Activated CD8-positive, alpha-beta T cell treated with anti-CD3 and anti-CD28 coated beads for 36 hours (primary cell): ENCODE results near the gene PRICKLE4. TPM values are rescaled to one million over a fixed set of nuclear protein-coding genes. Genes with fewer than 3 reads are reported as not detected.
"Not testable (repeated sequence)": the region's sequence is repeated elsewhere in the genome, so short reads cannot be mapped to it uniquely, and the experiment has no call there.

Experiments
- ATAC-seq: fragments of 200-7000 bp; cut with Tn5 transposase; one replicate; pipeline ENCODE4 v1.10.0; 2021; ENCODE audit warnings: mild to moderate bottlenecking, moderate library complexity
- CTCF ChIA-PET: fragments of 350-600 bp; sonication (Branson Sonifier 250); formaldehyde crosslinking; loops from one replicate; lab custom pipeline; 2021; ENCODE audit warnings: antibody characterized with exemption; lab: Charles Lee
- POLR2A ChIA-PET: fragments of 350-600 bp; sonication (Branson Sonifier 250); formaldehyde crosslinking; loops from one replicate; lab custom pipeline; 2021; ENCODE audit warnings: antibody characterized with exemption; lab: Charles Lee
- DNase-seq: peaks from one replicate; pipeline ENCODE4 v3.0.0-alpha.2; 2020
- H3K27ac Mint-ChIP-seq: one replicate; pipeline ENCODE4 v1.8.0; 2021; ENCODE audit warnings: mild to moderate bottlenecking, mixed read lengths
- H3K27me3 Mint-ChIP-seq: one replicate; pipeline ENCODE4 v1.8.0; 2021; ENCODE audit warnings: mixed read lengths
- H3K36me3 Mint-ChIP-seq: one replicate; pipeline ENCODE4 v1.8.0; 2021; ENCODE audit warnings: low read depth, mixed read lengths
- H3K4me1 Mint-ChIP-seq: one replicate; pipeline ENCODE4 v1.8.0; 2021; ENCODE audit warnings: low read depth, mixed read lengths
- H3K4me3 Mint-ChIP-seq: one replicate; pipeline ENCODE4 v1.8.0; 2021; ENCODE audit warnings: mild to moderate bottlenecking, moderate library complexity, mixed read lengths
- H3K9me3 Mint-ChIP-seq: one replicate; pipeline ENCODE4 v1.8.0; 2021; ENCODE audit warnings: mixed read lengths
- CTCF ChIP-seq: fragments of 200-600 bp; IDR thresholded peaks from one replicate; pipeline ENCODE4 v1.8.0; 2022; ENCODE audit warnings: antibody characterized with exemption, mild to moderate bottlenecking
- intact Hi-C: fragments of 100-400 bp; cut with micrococcal nuclease; formaldehyde crosslinking; loops from one replicate; pipeline ENCODE4 v1.10.0; 2022
- total RNA-seq, 2 experiments: library from RNA; stranded (reverse); gene quantifications; one replicate each; pipeline ENCODE4 v1.2.3, GENCODE V29; 2021

Gene PRICKLE4
- total RNA-seq, 2 experiments from 2014 or later, result not detected

GRCh38 chr6:41805830-41806774 lies 25.5 kb downstream of the PRICKLE4 start:
- DNase-seq (no peak), ATAC-seq (no peak)
- CTCF ChIA-PET, result interaction anchor here (1.1 kb wide), 1 partner anchor 30 kb away, joined by 5 read pairs; no protein-coding TSS in a partner anchor
- Mint-ChIP-seq H3K9me3 (no peaks in the 10 kb centered on the region), H3K27ac (no peak overlapping the region), H3K27me3 (no peaks in the 10 kb centered on the region), H3K4me3 (no peak overlapping the region), H3K4me1 (no peaks in the 10 kb centered on the region), H3K36me3 (peaks cover 2% of the 10 kb centered on the region)
- intact Hi-C loops, result no loop called here
- no peak for TF ChIP-seq CTCF
- POLR2A ChIA-PET, result interaction anchor here (1.2 to 1.3 kb wide), 2 partner anchors 242 to 244 kb away, joined by 3 read pairs; partner anchors contain the start of gene TAF8

- POLR2A ChIA-PET, result no interaction called here
- H3K9me3 Mint-ChIP-seq, result no peaks in the 10 kb centered on the region
- intact Hi-C loops, result no loop called here
- H3K4me3 Mint-ChIP-seq, result no peak overlapping the region
- ATAC-seq, result no peak
- no peaks in the 10 kb centered on the region for H3K27me3 Mint-ChIP-seq
- H3K4me1 Mint-ChIP-seq, result no peaks in the 10 kb centered on the region
- H3K27ac Mint-ChIP-seq, result no peak overlapping the region
- CTCF ChIA-PET, result no interaction called here
- TF ChIP-seq CTCF, result no peak
- H3K36me3 Mint-ChIP-seq, result no peaks in the 10 kb centered on the region
- no peak for DNase-seq
Measured at GRCh38 chr6:41811095-41811494, 30.5 kb downstream of the PRICKLE4 start.

GRCh38 chr6:41811946-41812345 lies 31.4 kb downstream of the PRICKLE4 start:
- H3K27me3 Mint-ChIP-seq, H3K4me1 Mint-ChIP-seq, H3K9me3 Mint-ChIP-seq, ATAC-seq, H3K4me3 Mint-ChIP-seq, DNase-seq, POLR2A ChIA-PET, intact Hi-C loops, H3K36me3 Mint-ChIP-seq, H3K27ac Mint-ChIP-seq, CTCF ChIA-PET: not testable (repeated sequence)

- Mint-ChIP-seq H3K27ac (no peak overlapping the region), H3K4me1 (no peaks in the 10 kb centered on the region), H3K36me3 (no peaks in the 10 kb centered on the region), H3K9me3 (no peaks in the 10 kb centered on the region), H3K4me3 (no peak overlapping the region), H3K27me3 (no peaks in the 10 kb centered on the region)
- intact Hi-C loops, result no loop called here
- TF ChIP-seq CTCF, result no peak
- DNase-seq (no peak), ATAC-seq (no peak)
- CTCF ChIA-PET, result interaction anchor here (0.9 to 2.4 kb wide), 4 partner anchors 26 to 291 kb away, joined by 3 to 5 read pairs (median 4); partner anchors contain the start of genes BYSL, MED20 and TOMM6
- POLR2A ChIA-PET, result interaction anchor here (0.6 to 1.0 kb wide), 2 partner anchors 19 to 274 kb away, joined by 3 read pairs; no protein-coding TSS in a partner anchor
Measured at GRCh38 chr6:41813469-41813868, 32.9 kb downstream of the PRICKLE4 start.

GRCh38 chr6:41813956-41814355 lies 33.4 kb downstream of the PRICKLE4 start:
- ATAC-seq (no peak), DNase-seq (no peak)
- no peaks in the 10 kb centered on the region for H3K9me3 Mint-ChIP-seq
- intact Hi-C loops, result no loop called here
- H3K4me1 Mint-ChIP-seq, result no peaks in the 10 kb centered on the region
- H3K4me3 Mint-ChIP-seq, result no peak overlapping the region
- no peaks in the 10 kb centered on the region for H3K27me3 Mint-ChIP-seq
- no peak overlapping the region for H3K27ac Mint-ChIP-seq
- CTCF ChIA-PET, result interaction anchor here (0.9 to 2.4 kb wide), 4 partner anchors 27 to 290 kb away, joined by 3 to 5 read pairs (median 4); partner anchors contain the start of genes BYSL, MED20 and TOMM6
- POLR2A ChIA-PET, result interaction anchor here (0.6 to 1.0 kb wide), 2 partner anchors 19 to 275 kb away, joined by 3 read pairs; no protein-coding TSS in a partner anchor
- TF ChIP-seq CTCF, result no peak
- H3K36me3 Mint-ChIP-seq, result no peaks in the 10 kb centered on the region
